Glomerular endothelial cell (primary cell): ENCODE data around the gene GRIN2A. TPM values are rescaled to one million over a fixed set of nuclear protein-coding genes. Genes with fewer than 3 reads are reported as not detected.

Source experiments
- DNase-seq: peaks from one replicate; pipeline ENCODE4 v3.0.0-alpha.2; 2011; ENCODE audit warnings: low read depth, low spot score; ENCODE audit errors: extremely low read depth
- total RNA-seq: library from RNA; depleted of rRNA; stranded (reverse); fragments of >200 nt; gene quantifications from 2 replicates; pipeline ENCODE4 v1.2.3, GENCODE V29; 2015

GRIN2A gene
- total RNA-seq, 1 donor from 2014 or later = 0.18 TPM

GRCh38 chr16:9977333-9977897 is 204.8 kb downstream of the GRIN2A start:
- no peak for DNase-seq

- DNase-seq = no peak
These were observed 205.6 kb downstream of the GRIN2A start for GRCh38 chr16:9976601-9977000.

- DNase-seq = no peak
These were observed 210.3 kb downstream of the GRIN2A start for GRCh38 chr16:9971907-9972306.

GRCh38 chr16:9970796-9971195 is 211.4 kb downstream of the GRIN2A start:
- DNase-seq = no peak

GRCh38 chr16:9970244-9970643 is 212.0 kb downstream of the GRIN2A start:
- DNase-seq = no peak

GRCh38 chr16:9969580-9969979 is 212.6 kb downstream of the GRIN2A start:
- no peak for DNase-seq

- DNase-seq = no peak
These were observed 215.6 kb downstream of the GRIN2A start for GRCh38 chr16:9966569-9967157.

GRCh38 chr16:9965079-9965478 is 217.1 kb downstream of the GRIN2A start:
- no peak for DNase-seq

GRCh38 chr16:9964426-9964825 is 217.8 kb downstream of the GRIN2A start:
- no peak for DNase-seq

- DNase-seq = no peak
These were observed 224.8 kb downstream of the GRIN2A start for GRCh38 chr16:9957433-9957832.

- no peak for DNase-seq
These were observed 225.2 kb downstream of the GRIN2A start for GRCh38 chr16:9957002-9957401.

- no peak for DNase-seq
These were observed 226.6 kb downstream of the GRIN2A start for GRCh38 chr16:9955677-9956076.

GRCh38 chr16:9953908-9954570 is 228.2 kb downstream of the GRIN2A start:
- no peak for DNase-seq

- DNase-seq = no peak
These were observed 231.6 kb downstream of the GRIN2A start for GRCh38 chr16:9950658-9951057.

GRCh38 chr16:9949396-9949795 is 232.8 kb downstream of the GRIN2A start:
- no peak for DNase-seq

GRCh38 chr16:9948933-9949332 is 233.3 kb downstream of the GRIN2A start:
- DNase-seq = no peak

- no peak for DNase-seq
These were observed 236.1 kb downstream of the GRIN2A start for GRCh38 chr16:9946022-9946720.

- no peak for DNase-seq
These were observed 239.1 kb downstream of the GRIN2A start for GRCh38 chr16:9943121-9943520.

- no peak for DNase-seq
These were observed 241.0 kb downstream of the GRIN2A start for GRCh38 chr16:9941245-9941644.

GRCh38 chr16:9934723-9935508 is 247.3 kb downstream of the GRIN2A start:
- no peak for DNase-seq
